ENCODE measurements around the gene HTT.

GRCh38 chr4:3239998-3240920 lies 165.8 kb downstream of the HTT start:
- no peak for TF ChIP-seq POLR2AphosphoS5 (IDR thresholded peaks at IDR 0.05; ENCODE audit: borderline replicate concordance, low read depth, low read length)
- no peak for TF ChIP-seq EZH2 (IDR thresholded peaks at IDR 0.05)
